ENCODE data around the gene ACR. TPM values are rescaled to one million over a fixed set of nuclear protein-coding genes. Genes with fewer than 3 reads are reported as not detected.

ACR gene
- total and polyA plus RNA-seq, 2 of the 8 experiments (the other 6 are each of a cell fraction or from before 2014, with no cell fraction given) = 0.56 TPM; not detected in 1

- no peak overlapping the region for H2BK12ac ChIP-seq (ENCODE audit: low read depth, low read length)
- no peak overlapping the region for H3K14ac ChIP-seq (ENCODE audit: insufficient read length)
- no peak overlapping the region for H4K5ac ChIP-seq (ENCODE audit: insufficient read length, low read depth, low read length)
- H4K20me1 ChIP-seq (replicated peaks in 1 of 2; ENCODE audit: control insufficient read depth in 1 of 2, insufficient read depth in 2 of 2, low read length in 2 of 2) = peaks cover 5 to 21% of the 10 kb centered on the region in 2 experiments
- WGBS, 2 experiments (ENCODE audit: extremely low coverage in 1 of 2, insufficient coverage in 1 of 2, insufficient read length in 1 of 2, insufficient replicate concordance in 2 of 2, low coverage in 1 of 2, low lambda C conversion rate in 2 of 2, missing lambda C conversion rate in 1 of 2) = 93% methylated on average over 2 of the region's 12 CpGs; no CpG with 5 or more reads in 1 of the 2 experiments
- H3K23ac ChIP-seq (ENCODE audit: insufficient read length) = no peak overlapping the region
- DNase-seq (ENCODE audit: low read depth in 1 of 2, low spot score in 2 of 2) (no peak), FAIRE-seq (no peak)
- H3K4me2 ChIP-seq (ENCODE audit: insufficient read depth in 1 of 2, low read depth in 2 of 2, low read length in 2 of 2) = no peak overlapping the region
- POLR2A ChIA-PET (ENCODE audit: partially characterized antibody) = interaction anchor here (1.6 kb wide), 1 partner anchor 71 kb away, joined by 4 read pairs; no protein-coding TSS in a partner anchor
- peaks cover 6 to 24% (median 14%) of the 10 kb centered on the region in 4 experiments; a peak in 6 of 7 replicates for H3K27me3 ChIP-seq (replicated peaks in 1 of 4; ENCODE audit: control insufficient read depth in 3 of 4, extremely low read depth in 1 of 4, insufficient read depth in 3 of 4, low read length in 3 of 4)
- no peak overlapping the region for H4K8ac ChIP-seq (ENCODE audit: extremely low read depth, insufficient read depth, low read length)
- no peak overlapping the region for H3K18ac ChIP-seq (ENCODE audit: extremely low read depth, low read length)
- H2BK5ac ChIP-seq (ENCODE audit: low read depth, low read length) = no peak overlapping the region
- H3K4ac ChIP-seq (replicated peaks; ENCODE audit: insufficient read length, low read depth, low read length) = no peak overlapping the region
- peaks cover 5% of the 10 kb centered on the region; the same call in 1 of the 2 replicates for H3K23me2 ChIP-seq (ENCODE audit: low read depth, low read length)
- no peaks in the 10 kb centered on the region for H3K79me2 ChIP-seq (ENCODE audit: control insufficient read depth in 1 of 2, insufficient read depth in 2 of 2, low read length in 2 of 2)
- CTCF ChIA-PET (ENCODE audit: partially characterized antibody) = interaction anchor here (1.1 to 11.2 kb wide), 10 partner anchors 22 to 253 kb away, joined by 3 to 281 read pairs (median 9); partner anchors contain the start of genes ARSA and SHANK3
- H2BK20ac ChIP-seq (ENCODE audit: low read length) = no peak overlapping the region
- H2AK5ac ChIP-seq (ENCODE audit: low read depth, low read length) = no peak overlapping the region
- no peak overlapping the region for H3K56ac ChIP-seq (replicated peaks; ENCODE audit: insufficient read length, low read depth, low read length)
- peaks cover 0 to 2% (median 0%) of the 10 kb centered on the region in 4 experiments; a peak in 1 of 8 replicates for H3K36me3 ChIP-seq (ENCODE audit: control insufficient read depth in 2 of 4, insufficient read depth in 4 of 4, low read length in 3 of 4)
- no peak overlapping the region for H3K9ac ChIP-seq (replicated peaks in 1 of 4; ENCODE audit: extremely low read depth in 1 of 4, low read depth in 3 of 4, low read length in 3 of 4)
- H2BK15ac ChIP-seq (ENCODE audit: low read length) = no peak overlapping the region
- H3K4me1 ChIP-seq (replicated peaks in 1 of 4; ENCODE audit: control insufficient read depth in 3 of 4, insufficient read depth in 4 of 4, low read length in 3 of 4) = peaks cover 0 to 10% (median 0%) of the 10 kb centered on the region in 4 experiments; a peak in 4 of 7 replicates
- no peaks in the 10 kb centered on the region for H3K9me3 ChIP-seq (ENCODE audit: insufficient read depth in 2 of 2, low read depth in 1 of 2, low read length in 1 of 2)
- no peak overlapping the region for H4K91ac ChIP-seq (replicated peaks; ENCODE audit: insufficient read length, low read length)
- no peaks in the 10 kb centered on the region for H3K79me1 ChIP-seq (ENCODE audit: low read depth, low read length)
- H3K4me3 ChIP-seq (ENCODE audit: extremely low read depth in 1 of 4, insufficient read depth in 2 of 4, low read depth in 3 of 4, low read length in 4 of 4) = no peak overlapping the region
- no peak overlapping the region for H2BK120ac ChIP-seq (replicated peaks; ENCODE audit: low read depth, low read length)
- no peak overlapping the region for H3K27ac ChIP-seq (ENCODE audit: low read depth, low read length)
- no peak overlapping the region for H2AFZ ChIP-seq (ENCODE audit: low read length)
- TF ChIP-seq SUZ12 (IDR thresholded peaks at IDR 0.05; ENCODE audit: low read length) (no peak), TEAD4 (IDR thresholded peaks at IDR 0.05; ENCODE audit: low read depth, low read length) (no peak), EGR1 (IDR thresholded peaks at IDR 0.05; ENCODE audit: borderline replicate concordance, low read depth, low read length) (no peak), EZH2 (IDR thresholded peaks at IDR 0.05; ENCODE audit: low read depth, low read length, severe bottlenecking) (no peak), JUND (IDR thresholded peaks at IDR 0.05; ENCODE audit: low read length) (no peak), RFX5 (IDR thresholded peaks at IDR 0.05; ENCODE audit: borderline replicate concordance, low read depth, low read length) (no peak), MAX (IDR thresholded peaks at IDR 0.05) (no peak), RXRA (IDR thresholded peaks at IDR 0.05; ENCODE audit: insufficient read depth, low read depth, low read length) (no peak), GTF2F1 (IDR thresholded peaks at IDR 0.05; ENCODE audit: borderline replicate concordance, low read depth, low read length) (no peak), SIN3A (conservative IDR thresholded peaks at IDR 0.05 in 1 of 2, IDR thresholded peaks at IDR 0.05 in 1 of 2; ENCODE audit: low read depth in 1 of 2, low read length in 2 of 2) (no peak), CHD1 (IDR thresholded peaks at IDR 0.05; ENCODE audit: low read depth, low read length) (no peak), HDAC6 (IDR thresholded peaks at IDR 0.05; ENCODE audit: low read depth, low read length) (no peak), HDAC2 (IDR thresholded peaks at IDR 0.05; ENCODE audit: borderline replicate concordance in 1 of 2, low read depth in 2 of 2, low read length in 2 of 2) (no peak)
Observed at GRCh38 chr22:50698546-50698945, 39.5 kb upstream of the ACR start.

Measured in H1 (cell line).